ENCODE results near the gene FIBCD1. TPM values are rescaled to one million over a fixed set of nuclear protein-coding genes. Genes with fewer than 3 reads are reported as not detected.
A peak's percentile ranks its signal among the peaks of the same experiment; 100 is the strongest.

Gene FIBCD1
- total and polyA plus RNA-seq, 9 of the 15 experiments (the other 6 are each of a cell fraction or from before 2014, with no cell fraction given): 0.53 to 1.2 (median 0.95) TPM; not detected in 4

DNA sequence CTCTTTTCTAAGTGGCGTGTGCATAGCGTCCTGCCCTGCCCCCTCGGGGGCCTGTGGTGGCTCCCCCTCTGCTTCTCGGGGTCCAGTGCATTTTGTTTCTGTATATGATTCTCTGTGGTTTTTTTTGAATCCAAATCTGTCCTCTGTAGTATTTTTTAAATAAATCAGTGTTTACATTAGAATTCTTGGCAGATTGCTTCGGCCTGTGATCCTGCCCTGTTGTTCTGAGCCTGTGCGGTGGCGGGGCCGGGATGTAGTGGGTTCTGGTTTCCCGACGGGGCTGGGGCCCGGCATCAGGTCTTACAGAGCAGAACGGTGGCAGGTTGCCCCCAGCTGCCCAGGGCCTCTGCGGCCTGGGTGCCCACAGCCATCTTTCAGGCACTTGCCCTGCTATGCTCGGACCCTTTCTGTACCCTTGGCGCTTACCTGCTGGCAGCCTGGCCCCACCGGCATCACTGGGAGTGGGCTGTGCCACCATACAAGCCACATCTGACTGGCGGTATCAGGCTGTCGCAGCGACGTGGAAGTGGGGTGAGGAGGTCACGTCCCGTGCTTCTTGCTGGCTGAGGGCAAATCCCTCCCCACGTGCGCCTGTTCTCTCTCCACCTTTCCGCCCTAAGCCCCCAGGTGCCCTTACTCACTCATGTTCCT lies 51.4 kb downstream of the FIBCD1 start:
- no peak overlapping the region for H2AFZ ChIP-seq (ENCODE audit: low read depth, low read length)
- BruUV-seq (replicated peaks): no TSS peak
- H3K9me1 ChIP-seq (ENCODE audit: control insufficient read depth, insufficient read depth, low read length): peaks cover 3% of the 10 kb centered on the region
- H3K4me2 ChIP-seq (ENCODE audit: insufficient read depth, low read length): no peak overlapping the region
- no peaks in the 10 kb centered on the region; a peak in 1 of 5 replicates for H3K27me3 ChIP-seq (ENCODE audit: control insufficient read depth in 2 of 2, insufficient read depth in 2 of 2, low read length in 2 of 2)
- peaks cover 71% of the 10 kb centered on the region for H3K36me3 ChIP-seq (ENCODE audit: control insufficient read depth, insufficient read depth, low read length)
- H3K9ac ChIP-seq (ENCODE audit: insufficient read depth in 1 of 2, low read depth in 2 of 2, low read length in 2 of 2): peak overlapping the region in 1 of 2 experiments; percentile 43; a peak in 2 of 4 replicates
- no peaks in the 10 kb centered on the region for H3K79me2 ChIP-seq (ENCODE audit: control insufficient read depth, insufficient read depth, low read length)
- POLR2A ChIA-PET: interaction anchor here (0.8 to 14.2 kb wide), 9 partner anchors 9 to 211 kb away, joined by 3 to 334 read pairs (median 10); partner anchors contain the start of gene QRFP
- no peak for TF ChIP-seq RBM15 (IDR thresholded peaks at IDR 0.05; ENCODE audit: insufficient read depth, low read length)
- TF ChIP-seq, protein P1, sequence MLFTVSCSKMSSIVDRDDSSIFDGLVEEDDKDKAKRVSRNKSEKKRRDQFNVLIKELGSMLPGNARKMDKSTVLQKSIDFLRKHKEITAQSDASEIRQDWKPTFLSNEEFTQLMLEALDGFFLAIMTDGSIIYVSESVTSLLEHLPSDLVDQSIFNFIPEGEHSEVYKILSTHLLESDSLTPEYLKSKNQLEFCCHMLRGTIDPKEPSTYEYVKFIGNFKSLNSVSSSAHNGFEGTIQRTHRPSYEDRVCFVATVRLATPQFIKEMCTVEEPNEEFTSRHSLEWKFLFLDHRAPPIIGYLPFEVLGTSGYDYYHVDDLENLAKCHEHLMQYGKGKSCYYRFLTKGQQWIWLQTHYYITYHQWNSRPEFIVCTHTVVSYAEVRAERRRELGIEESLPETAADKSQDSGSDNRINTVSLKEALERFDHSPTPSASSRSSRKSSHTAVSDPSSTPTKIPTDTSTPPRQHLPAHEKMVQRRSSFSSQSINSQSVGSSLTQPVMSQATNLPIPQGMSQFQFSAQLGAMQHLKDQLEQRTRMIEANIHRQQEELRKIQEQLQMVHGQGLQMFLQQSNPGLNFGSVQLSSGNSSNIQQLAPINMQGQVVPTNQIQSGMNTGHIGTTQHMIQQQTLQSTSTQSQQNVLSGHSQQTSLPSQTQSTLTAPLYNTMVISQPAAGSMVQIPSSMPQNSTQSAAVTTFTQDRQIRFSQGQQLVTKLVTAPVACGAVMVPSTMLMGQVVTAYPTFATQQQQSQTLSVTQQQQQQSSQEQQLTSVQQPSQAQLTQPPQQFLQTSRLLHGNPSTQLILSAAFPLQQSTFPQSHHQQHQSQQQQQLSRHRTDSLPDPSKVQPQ (CRISPR knock-in tag; IDR thresholded peaks at IDR 0.05; ENCODE audit: borderline replicate concordance): no peak
- TF ChIP-seq SMAD2 (IDR thresholded peaks at IDR 0.05; ENCODE audit: low read depth, low read length): no peak
- TF ChIP-seq EP400 (IDR thresholded peaks at IDR 0.05): no peak
- no peak for TF ChIP-seq ZNF407 (IDR thresholded peaks at IDR 0.05; ENCODE audit: low read depth)
- no peak for TF ChIP-seq ZKSCAN1 (IDR thresholded peaks at IDR 0.05; ENCODE audit: low read depth, low read length)
- DNase-seq (ENCODE audit: extremely low read depth in 1 of 4, low spot score in 3 of 4) (peak in 1 of 4 experiments; percentile 55), ATAC-seq (no peak), FAIRE-seq (no peak)
- H3K27ac ChIP-seq (ENCODE audit: extremely low read depth, low read depth, low read length): no peak overlapping the region
- intact Hi-C loops (cut with micrococcal nuclease) (no loop called here), in situ Hi-C loops (cut with MboI) (no loop called here)
- WGBS (ENCODE audit: insufficient coverage, low coverage, missing lambda C conversion rate): 88% methylated on average over 25 of the region's 25 CpGs
- H3K4me3 ChIP-seq: no peak overlapping the region
- peaks cover 0 to 40% of the 10 kb centered on the region in 2 experiments; a peak in 1 of 5 replicates for H3K4me1 ChIP-seq (replicated peaks in 1 of 2; ENCODE audit: control insufficient read depth in 2 of 2, insufficient read depth in 2 of 2, low read length in 2 of 2)
- CTCF ChIA-PET (ENCODE audit: low intra/inter-chr PET ratio): no interaction called here
- peaks cover 51% of the 10 kb centered on the region for H4K20me1 ChIP-seq (replicated peaks; ENCODE audit: control insufficient read depth, insufficient read depth, low read length)
- no peaks in the 10 kb centered on the region for H3K9me3 ChIP-seq (replicated peaks; ENCODE audit: control insufficient read depth, insufficient read depth, low read depth, low read length)

All from K562 (cell line).